ENCODE measurements around the gene MGAT4C.

The MGAT4C gene

GRCh38 chr12:86057092-86057845 lies 198.9 kb downstream of the MGAT4C start:
- H3K4me3 ChIP-seq (ENCODE audit: low read depth, low read length): no peak overlapping the region
- TF ChIP-seq POLR2A (IDR thresholded peaks at IDR 0.05; ENCODE audit: extremely low read depth, insufficient read length) (no peak), MAX (IDR thresholded peaks at IDR 0.05; ENCODE audit: low read depth, low read length) (no peak), CTCF (IDR thresholded peaks at IDR 0.05; ENCODE audit: low read depth, low read length) (no peak), MYC (IDR thresholded peaks at IDR 0.05; ENCODE audit: low read depth, low read length) (no peak)
- no peak for DNase-seq (ENCODE audit: low read depth)

- no peak overlapping the region for H3K4me3 ChIP-seq (ENCODE audit: low read depth, low read length)
- no peak for DNase-seq (ENCODE audit: low read depth)
- TF ChIP-seq MAX (IDR thresholded peaks at IDR 0.05; ENCODE audit: low read depth, low read length): no peak
Measured at GRCh38 chr12:86052921-86053320, 203.3 kb downstream of the MGAT4C start.

- no peak for TF ChIP-seq MAX (IDR thresholded peaks at IDR 0.05; ENCODE audit: low read depth, low read length)
- DNase-seq (ENCODE audit: low read depth): no peak
- H3K4me3 ChIP-seq (ENCODE audit: low read depth, low read length): no peak overlapping the region
Measured at GRCh38 chr12:86050010-86050409, 206.2 kb downstream of the MGAT4C start.

- no peak for TF ChIP-seq POLR2A (IDR thresholded peaks at IDR 0.05; ENCODE audit: extremely low read depth, insufficient read length)
- no peak for TF ChIP-seq MAX (IDR thresholded peaks at IDR 0.05; ENCODE audit: low read depth, low read length)
- TF ChIP-seq MYC (IDR thresholded peaks at IDR 0.05; ENCODE audit: low read depth, low read length): no peak
- no peak for TF ChIP-seq CTCF (IDR thresholded peaks at IDR 0.05; ENCODE audit: low read depth, low read length)
- no peak overlapping the region for H3K4me3 ChIP-seq (ENCODE audit: low read depth, low read length)
- DNase-seq (ENCODE audit: low read depth): no peak
Measured at GRCh38 chr12:86044396-86044795, 211.8 kb downstream of the MGAT4C start.

GRCh38 chr12:86042062-86042461 lies 214.1 kb downstream of the MGAT4C start:
- H3K4me3 ChIP-seq (ENCODE audit: low read depth, low read length): no peak overlapping the region
- no peak for DNase-seq (ENCODE audit: low read depth)
- TF ChIP-seq MAX (IDR thresholded peaks at IDR 0.05; ENCODE audit: low read depth, low read length): no peak
- no peak for TF ChIP-seq POLR2A (IDR thresholded peaks at IDR 0.05; ENCODE audit: extremely low read depth, insufficient read length)
- no peak for TF ChIP-seq MYC (IDR thresholded peaks at IDR 0.05; ENCODE audit: low read depth, low read length)
- no peak for TF ChIP-seq CTCF (IDR thresholded peaks at IDR 0.05; ENCODE audit: low read depth, low read length)

- H3K4me3 ChIP-seq (ENCODE audit: low read depth, low read length): no peak overlapping the region
- TF ChIP-seq POLR2A (IDR thresholded peaks at IDR 0.05; ENCODE audit: extremely low read depth, insufficient read length): no peak
- no peak for TF ChIP-seq MAX (IDR thresholded peaks at IDR 0.05; ENCODE audit: low read depth, low read length)
- TF ChIP-seq CTCF (IDR thresholded peaks at IDR 0.05; ENCODE audit: low read depth, low read length): no peak
- TF ChIP-seq MYC (IDR thresholded peaks at IDR 0.05; ENCODE audit: low read depth, low read length): no peak
- no peak for DNase-seq (ENCODE audit: low read depth)
Measured at GRCh38 chr12:86018361-86018760, 237.8 kb downstream of the MGAT4C start.
